ENCODE measurements around the gene MAPT. TPM values are rescaled to one million over a fixed set of nuclear protein-coding genes. Genes with fewer than 3 reads are reported as not detected.
"Not testable (repeated sequence)": the region's sequence is repeated elsewhere in the genome, so short reads cannot be mapped to it uniquely, and the experiment has no call there.

Gene MAPT
- total RNA-seq, 1 donor from 2014 or later = 2.1 TPM

DNA sequence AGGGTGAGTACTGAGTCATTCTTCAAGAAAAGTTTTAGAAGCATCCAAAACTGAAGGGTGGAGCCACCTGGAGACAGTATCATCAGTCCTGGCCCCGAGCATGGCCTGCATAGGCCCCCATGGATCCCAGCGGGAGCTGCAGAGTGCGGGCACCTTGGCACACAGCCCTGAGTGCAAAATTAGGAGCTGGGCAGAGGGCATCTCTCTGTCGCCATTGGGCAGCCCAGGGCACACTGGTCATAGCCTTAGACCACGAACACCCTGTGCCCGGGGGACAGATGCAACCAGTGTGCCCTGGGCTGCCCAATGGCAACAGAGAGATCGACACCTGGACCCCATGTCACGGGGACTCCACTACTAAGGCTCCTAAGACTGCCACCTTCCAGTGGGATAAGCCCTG lies 14.6 kb downstream of the MAPT start:
- H3K4me2 ChIP-seq (ENCODE audit: low read length) = no peak overlapping the region
- Mint-ChIP-seq H3K9me3 (ENCODE audit: unreplicated experiment) (peaks cover 13% of the 10 kb centered on the region), H3K36me3 (ENCODE audit: low read depth, unreplicated experiment) (peaks cover 4% of the 10 kb centered on the region), H3K27ac (ENCODE audit: unreplicated experiment) (no peak overlapping the region), H3K4me1 (ENCODE audit: low read depth, unreplicated experiment) (no peaks in the 10 kb centered on the region), H3K27me3 (ENCODE audit: low read depth, unreplicated experiment) (peaks cover 52% of the 10 kb centered on the region), H3K4me3 (ENCODE audit: unreplicated experiment) (no peak overlapping the region)
- peaks cover 42% of the 10 kb centered on the region for H3K27me3 ChIP-seq (ENCODE audit: insufficient read depth, low read length)
- DNase-seq (ENCODE audit: low read depth) (no peak), FAIRE-seq (no peak)
- no peaks in the 10 kb centered on the region for H3K36me3 ChIP-seq (ENCODE audit: insufficient read depth, low read length)
- TF ChIP-seq, protein P1, sequence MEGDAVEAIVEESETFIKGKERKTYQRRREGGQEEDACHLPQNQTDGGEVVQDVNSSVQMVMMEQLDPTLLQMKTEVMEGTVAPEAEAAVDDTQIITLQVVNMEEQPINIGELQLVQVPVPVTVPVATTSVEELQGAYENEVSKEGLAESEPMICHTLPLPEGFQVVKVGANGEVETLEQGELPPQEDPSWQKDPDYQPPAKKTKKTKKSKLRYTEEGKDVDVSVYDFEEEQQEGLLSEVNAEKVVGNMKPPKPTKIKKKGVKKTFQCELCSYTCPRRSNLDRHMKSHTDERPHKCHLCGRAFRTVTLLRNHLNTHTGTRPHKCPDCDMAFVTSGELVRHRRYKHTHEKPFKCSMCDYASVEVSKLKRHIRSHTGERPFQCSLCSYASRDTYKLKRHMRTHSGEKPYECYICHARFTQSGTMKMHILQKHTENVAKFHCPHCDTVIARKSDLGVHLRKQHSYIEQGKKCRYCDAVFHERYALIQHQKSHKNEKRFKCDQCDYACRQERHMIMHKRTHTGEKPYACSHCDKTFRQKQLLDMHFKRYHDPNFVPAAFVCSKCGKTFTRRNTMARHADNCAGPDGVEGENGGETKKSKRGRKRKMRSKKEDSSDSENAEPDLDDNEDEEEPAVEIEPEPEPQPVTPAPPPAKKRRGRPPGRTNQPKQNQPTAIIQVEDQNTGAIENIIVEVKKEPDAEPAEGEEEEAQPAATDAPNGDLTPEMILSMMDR (IDR thresholded peaks at IDR 0.05; ENCODE audit: insufficient read depth, low read depth, low read length) = no peak
- TF ChIP-seq EZH2 (IDR thresholded peaks at IDR 0.05; ENCODE audit: insufficient read depth, low read length) = no peak
- H4K20me1 ChIP-seq (ENCODE audit: insufficient read depth, low read length) = no peaks in the 10 kb centered on the region
- no peak overlapping the region for H3K4me3 ChIP-seq (ENCODE audit: insufficient read depth, low read depth, low read length)
- no peaks in the 10 kb centered on the region for H3K9me3 ChIP-seq (ENCODE audit: insufficient read depth, low read depth, low read length)
- no peaks in the 10 kb centered on the region for H3K4me1 ChIP-seq (ENCODE audit: insufficient read depth, low read length)
- H3K9ac ChIP-seq (ENCODE audit: low read length) = no peak overlapping the region
- H3K79me2 ChIP-seq (ENCODE audit: insufficient read depth, low read length) = no peaks in the 10 kb centered on the region
- H2AFZ ChIP-seq (ENCODE audit: low read depth, low read length) = no peak overlapping the region
- no peak overlapping the region for H3K27ac ChIP-seq (ENCODE audit: low read depth, low read length)

DNA sequence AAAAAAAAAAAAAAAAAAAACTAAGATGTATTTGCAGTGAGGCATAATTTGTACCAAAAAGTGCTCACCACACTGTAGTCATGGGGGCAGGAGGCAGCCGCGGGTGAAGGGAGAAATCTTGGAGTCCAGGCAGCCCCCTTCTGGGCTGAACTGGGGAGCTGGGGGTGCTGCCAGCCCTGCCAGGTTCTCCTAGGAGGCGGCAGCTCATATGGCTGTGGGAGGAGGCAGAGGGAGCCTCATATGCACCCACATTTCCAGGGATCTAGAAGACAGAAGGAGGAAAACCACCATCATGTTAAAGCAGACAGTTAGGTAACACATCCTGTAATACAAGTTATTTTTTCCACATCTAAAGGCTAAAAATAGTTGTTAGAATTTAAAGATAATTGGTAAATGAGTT lies 16.3 kb downstream of the MAPT start:
- Histone ChIP-seq H3K4me1 (ENCODE audit: insufficient read depth, low read length) (no peaks in the 10 kb centered on the region), H3K4me2 (ENCODE audit: low read length) (no peak overlapping the region), H3K9ac (ENCODE audit: low read length) (no peak overlapping the region), H2AFZ (ENCODE audit: low read depth, low read length) (no peak overlapping the region), H3K36me3 (ENCODE audit: insufficient read depth, low read length) (no peaks in the 10 kb centered on the region), H4K20me1 (ENCODE audit: insufficient read depth, low read length) (no peaks in the 10 kb centered on the region), H3K4me3 (ENCODE audit: insufficient read depth, low read depth, low read length) (no peak overlapping the region), H3K79me2 (ENCODE audit: insufficient read depth, low read length) (no peaks in the 10 kb centered on the region), H3K27ac (ENCODE audit: low read depth, low read length) (no peak overlapping the region), H3K27me3 (ENCODE audit: insufficient read depth, low read length) (peaks cover 35% of the 10 kb centered on the region), H3K9me3 (ENCODE audit: insufficient read depth, low read depth, low read length) (no peaks in the 10 kb centered on the region)
- Mint-ChIP-seq H3K4me3 (ENCODE audit: unreplicated experiment) (no peak overlapping the region), H3K36me3 (ENCODE audit: low read depth, unreplicated experiment) (peaks cover 4% of the 10 kb centered on the region), H3K9me3 (ENCODE audit: unreplicated experiment) (peaks cover 16% of the 10 kb centered on the region), H3K27me3 (ENCODE audit: low read depth, unreplicated experiment) (peaks cover 53% of the 10 kb centered on the region), H3K27ac (ENCODE audit: unreplicated experiment) (no peak overlapping the region), H3K4me1 (ENCODE audit: low read depth, unreplicated experiment) (peaks cover 2% of the 10 kb centered on the region)
- TF ChIP-seq EZH2 (IDR thresholded peaks at IDR 0.05; ENCODE audit: insufficient read depth, low read length) = no peak
- TF ChIP-seq, protein P1 (IDR thresholded peaks at IDR 0.05; ENCODE audit: insufficient read depth, low read depth, low read length) = no peak
- no peak for DNase-seq (ENCODE audit: low read depth)
- no peak for FAIRE-seq

DNA sequence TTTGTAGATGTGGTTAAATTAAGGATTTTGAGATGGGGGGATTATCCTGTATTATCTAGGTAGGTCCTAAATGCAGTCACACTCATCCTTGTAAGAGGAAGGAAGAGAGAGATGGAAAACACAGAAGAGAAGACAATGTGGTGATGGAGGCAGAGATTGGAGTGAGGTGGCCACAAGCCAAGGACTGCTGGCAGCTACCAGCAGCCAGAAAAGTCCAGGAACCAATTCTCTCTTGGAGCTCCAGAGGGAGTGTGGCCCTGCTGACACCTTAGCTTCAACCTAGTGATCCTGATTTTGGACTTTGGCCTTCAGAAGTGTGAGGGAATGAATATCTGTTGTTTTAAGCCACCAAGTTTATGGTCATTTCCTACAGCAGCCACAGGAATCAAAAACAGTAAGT lies 18.0 kb downstream of the MAPT start:
- no peak overlapping the region for H2AFZ ChIP-seq (ENCODE audit: low read depth, low read length)
- peaks cover 27% of the 10 kb centered on the region for H3K27me3 ChIP-seq (ENCODE audit: insufficient read depth, low read length)
- FAIRE-seq (no peak), DNase-seq (ENCODE audit: low read depth) (no peak)
- H3K4me1 Mint-ChIP-seq (ENCODE audit: low read depth, unreplicated experiment) = peaks cover 2% of the 10 kb centered on the region
- no peaks in the 10 kb centered on the region for H3K9me3 ChIP-seq (ENCODE audit: insufficient read depth, low read depth, low read length)
- peaks cover 4% of the 10 kb centered on the region for H3K36me3 Mint-ChIP-seq (ENCODE audit: low read depth, unreplicated experiment)
- H3K27ac ChIP-seq (ENCODE audit: low read depth, low read length) = no peak overlapping the region
- peaks cover 56% of the 10 kb centered on the region for H3K27me3 Mint-ChIP-seq (ENCODE audit: low read depth, unreplicated experiment)
- no peak overlapping the region for H3K9ac ChIP-seq (ENCODE audit: low read length)
- no peak overlapping the region for H3K27ac Mint-ChIP-seq (ENCODE audit: unreplicated experiment)
- H4K20me1 ChIP-seq (ENCODE audit: insufficient read depth, low read length) = no peaks in the 10 kb centered on the region
- no peak overlapping the region for H3K4me2 ChIP-seq (ENCODE audit: low read length)
- H3K4me3 Mint-ChIP-seq (ENCODE audit: unreplicated experiment) = no peak overlapping the region
- TF ChIP-seq EZH2 (IDR thresholded peaks at IDR 0.05; ENCODE audit: insufficient read depth, low read length) = no peak
- TF ChIP-seq, protein P1 (IDR thresholded peaks at IDR 0.05; ENCODE audit: insufficient read depth, low read depth, low read length) = no peak
- peaks cover 16% of the 10 kb centered on the region for H3K9me3 Mint-ChIP-seq (ENCODE audit: unreplicated experiment)
- H3K79me2 ChIP-seq (ENCODE audit: insufficient read depth, low read length) = no peaks in the 10 kb centered on the region
- no peak overlapping the region for H3K4me3 ChIP-seq (ENCODE audit: insufficient read depth, low read depth, low read length)
- H3K4me1 ChIP-seq (ENCODE audit: insufficient read depth, low read length) = no peaks in the 10 kb centered on the region
- H3K36me3 ChIP-seq (ENCODE audit: insufficient read depth, low read length) = no peaks in the 10 kb centered on the region

DNA sequence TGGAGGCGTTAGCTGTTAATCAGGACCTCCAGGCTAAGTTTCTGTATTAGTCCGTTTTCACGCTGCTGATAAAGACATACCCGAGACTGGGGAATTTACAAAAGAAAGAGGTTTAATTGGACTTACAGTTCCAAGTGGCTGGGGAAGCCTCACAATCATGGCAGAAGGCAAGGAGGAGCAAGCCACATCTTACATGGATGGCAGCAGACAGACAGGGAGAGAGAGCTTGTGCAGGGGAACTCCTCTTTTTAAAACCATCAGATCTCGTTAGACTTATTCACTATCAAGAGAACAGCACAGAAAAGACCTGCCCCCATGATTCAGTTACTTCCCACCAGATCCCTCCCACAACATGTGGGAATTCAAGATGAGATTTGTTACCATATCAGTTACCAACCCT lies 18.7 kb downstream of the MAPT start:
- H3K4me2 ChIP-seq (ENCODE audit: low read length); H3K9me3 ChIP-seq (ENCODE audit: insufficient read depth, low read depth, low read length); H3K27ac Mint-ChIP-seq (ENCODE audit: unreplicated experiment); H3K36me3 ChIP-seq (ENCODE audit: insufficient read depth, low read length); FAIRE-seq; H3K4me3 Mint-ChIP-seq (ENCODE audit: unreplicated experiment); H3K4me3 ChIP-seq (ENCODE audit: insufficient read depth, low read depth, low read length); H3K4me1 ChIP-seq (ENCODE audit: insufficient read depth, low read length); H3K27ac ChIP-seq (ENCODE audit: low read depth, low read length); H3K4me1 Mint-ChIP-seq (ENCODE audit: low read depth, unreplicated experiment); H2AFZ ChIP-seq (ENCODE audit: low read depth, low read length); H3K79me2 ChIP-seq (ENCODE audit: insufficient read depth, low read length); DNase-seq (ENCODE audit: low read depth); H3K9ac ChIP-seq (ENCODE audit: low read length); H4K20me1 ChIP-seq (ENCODE audit: insufficient read depth, low read length); H3K36me3 Mint-ChIP-seq (ENCODE audit: low read depth, unreplicated experiment): not testable (repeated sequence)
- peaks cover 22% of the 10 kb centered on the region for H3K27me3 ChIP-seq (ENCODE audit: insufficient read depth, low read length)
- Mint-ChIP-seq H3K27me3 (ENCODE audit: low read depth, unreplicated experiment) (peaks cover 51% of the 10 kb centered on the region), H3K9me3 (ENCODE audit: unreplicated experiment) (peaks cover 16% of the 10 kb centered on the region)

Data from astrocyte (in vitro differentiated cells and primary cell).